ENCODE data around the gene GADD45A.

DNA sequence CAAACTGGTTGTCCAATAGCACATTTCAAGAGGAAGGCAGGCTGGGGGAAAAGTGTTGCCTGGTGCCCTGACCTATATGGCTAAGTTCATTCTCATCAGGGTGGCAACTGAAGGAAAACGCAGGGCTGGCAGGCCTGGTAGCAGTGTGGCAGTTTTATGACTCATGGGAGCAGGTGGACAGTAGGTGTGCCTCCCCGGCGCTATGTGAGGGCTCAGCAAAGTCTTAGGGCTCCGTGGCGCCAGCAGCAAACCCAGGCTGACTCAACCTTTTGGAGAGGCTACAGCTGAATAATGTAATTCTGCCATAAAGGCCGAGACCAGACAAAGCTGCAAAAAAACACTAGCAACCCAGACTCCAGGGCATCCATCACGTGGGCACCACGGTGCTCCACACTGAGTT is 23.6 kb downstream of the GADD45A start:
- TF ChIP-seq, protein P1, sequence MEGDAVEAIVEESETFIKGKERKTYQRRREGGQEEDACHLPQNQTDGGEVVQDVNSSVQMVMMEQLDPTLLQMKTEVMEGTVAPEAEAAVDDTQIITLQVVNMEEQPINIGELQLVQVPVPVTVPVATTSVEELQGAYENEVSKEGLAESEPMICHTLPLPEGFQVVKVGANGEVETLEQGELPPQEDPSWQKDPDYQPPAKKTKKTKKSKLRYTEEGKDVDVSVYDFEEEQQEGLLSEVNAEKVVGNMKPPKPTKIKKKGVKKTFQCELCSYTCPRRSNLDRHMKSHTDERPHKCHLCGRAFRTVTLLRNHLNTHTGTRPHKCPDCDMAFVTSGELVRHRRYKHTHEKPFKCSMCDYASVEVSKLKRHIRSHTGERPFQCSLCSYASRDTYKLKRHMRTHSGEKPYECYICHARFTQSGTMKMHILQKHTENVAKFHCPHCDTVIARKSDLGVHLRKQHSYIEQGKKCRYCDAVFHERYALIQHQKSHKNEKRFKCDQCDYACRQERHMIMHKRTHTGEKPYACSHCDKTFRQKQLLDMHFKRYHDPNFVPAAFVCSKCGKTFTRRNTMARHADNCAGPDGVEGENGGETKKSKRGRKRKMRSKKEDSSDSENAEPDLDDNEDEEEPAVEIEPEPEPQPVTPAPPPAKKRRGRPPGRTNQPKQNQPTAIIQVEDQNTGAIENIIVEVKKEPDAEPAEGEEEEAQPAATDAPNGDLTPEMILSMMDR (conservative IDR thresholded peaks at IDR 0.05; ENCODE audit: low read length), result no peak
- no peak for TF ChIP-seq EZH2phosphoT487 (IDR thresholded peaks at IDR 0.05; ENCODE audit: borderline replicate concordance)
